ENCODE data around the gene CHCT1. TPM values are rescaled to one million over a fixed set of nuclear protein-coding genes. Genes with fewer than 3 reads are reported as not detected.
"Not testable (repeated sequence)": the region's sequence is repeated elsewhere in the genome, so short reads cannot be mapped to it uniquely, and the experiment has no call there.

The CHCT1 gene
- total RNA-seq, 4 donors from 2014 or later: not detected

DNA sequence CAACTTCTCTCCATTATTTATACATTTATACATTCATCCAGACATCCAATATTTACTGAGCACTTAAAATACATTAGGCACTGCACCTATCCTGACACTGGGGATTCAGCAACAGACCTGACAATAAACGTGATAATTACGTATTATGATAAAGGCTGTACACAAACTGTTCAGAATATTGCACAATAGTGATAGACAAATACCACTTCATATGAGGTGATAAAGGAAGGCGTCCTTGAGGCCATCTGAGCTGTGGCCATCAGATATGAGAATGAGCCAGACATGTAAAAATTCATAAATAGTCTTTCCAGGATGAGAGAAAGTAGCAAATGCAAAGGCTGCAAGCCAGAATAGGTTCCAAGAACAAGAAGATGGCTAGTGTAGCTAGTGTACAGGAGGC, 38.9 kb upstream of the CHCT1 start:
- H3K4me1 ChIP-seq: peaks cover 16 to 66% (median 58%) of the 10 kb centered on the region in 4 donors
- no peak overlapping the region for H3K27ac ChIP-seq (replicated peaks in 1 of 4)
- DNase-seq (ENCODE audit: extremely low spot score): no peak
- intact Hi-C loops (cut with DNase I): no loop called here
- H3K9me3 ChIP-seq: no peaks in the 10 kb centered on the region
- 73% methylated on average over 3 of the region's 3 CpGs for WGBS
- TF ChIP-seq POLR2AphosphoS5 (IDR thresholded peaks at IDR 0.05) (no peak), EP300 (IDR thresholded peaks at IDR 0.05) (no peak), POLR2A (IDR thresholded peaks at IDR 0.05; ENCODE audit: low read depth) (no peak)
- TF ChIP-seq, protein P1, sequence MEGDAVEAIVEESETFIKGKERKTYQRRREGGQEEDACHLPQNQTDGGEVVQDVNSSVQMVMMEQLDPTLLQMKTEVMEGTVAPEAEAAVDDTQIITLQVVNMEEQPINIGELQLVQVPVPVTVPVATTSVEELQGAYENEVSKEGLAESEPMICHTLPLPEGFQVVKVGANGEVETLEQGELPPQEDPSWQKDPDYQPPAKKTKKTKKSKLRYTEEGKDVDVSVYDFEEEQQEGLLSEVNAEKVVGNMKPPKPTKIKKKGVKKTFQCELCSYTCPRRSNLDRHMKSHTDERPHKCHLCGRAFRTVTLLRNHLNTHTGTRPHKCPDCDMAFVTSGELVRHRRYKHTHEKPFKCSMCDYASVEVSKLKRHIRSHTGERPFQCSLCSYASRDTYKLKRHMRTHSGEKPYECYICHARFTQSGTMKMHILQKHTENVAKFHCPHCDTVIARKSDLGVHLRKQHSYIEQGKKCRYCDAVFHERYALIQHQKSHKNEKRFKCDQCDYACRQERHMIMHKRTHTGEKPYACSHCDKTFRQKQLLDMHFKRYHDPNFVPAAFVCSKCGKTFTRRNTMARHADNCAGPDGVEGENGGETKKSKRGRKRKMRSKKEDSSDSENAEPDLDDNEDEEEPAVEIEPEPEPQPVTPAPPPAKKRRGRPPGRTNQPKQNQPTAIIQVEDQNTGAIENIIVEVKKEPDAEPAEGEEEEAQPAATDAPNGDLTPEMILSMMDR (IDR thresholded peaks at IDR 0.05): no peak
- H3K4me3 ChIP-seq: no peak overlapping the region
- H3K36me3 ChIP-seq: no peaks in the 10 kb centered on the region
- H3K27me3 ChIP-seq: no peaks in the 10 kb centered on the region

DNA sequence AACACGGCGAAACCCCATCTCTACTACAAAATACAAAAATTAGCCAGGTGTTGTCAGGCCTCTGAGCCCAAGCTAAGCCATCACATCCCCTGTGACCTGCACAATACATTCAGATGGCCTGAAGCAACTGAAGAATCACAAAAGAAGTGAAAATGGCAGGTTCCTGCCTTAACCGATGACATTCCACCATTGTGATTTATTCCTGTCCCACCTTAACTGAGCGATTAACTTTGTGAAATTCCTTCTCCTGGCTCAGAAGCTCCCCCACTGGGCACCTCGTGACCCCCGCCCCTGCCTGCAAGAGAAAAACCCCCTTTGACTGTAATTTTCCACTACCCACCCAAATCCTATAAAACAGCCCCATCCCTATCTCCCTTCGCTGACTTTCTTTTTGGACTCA, 37.4 kb upstream of the CHCT1 start:
- H3K27me3 ChIP-seq; H3K9me3 ChIP-seq; H3K4me3 ChIP-seq; H3K27ac ChIP-seq (replicated peaks in 1 of 4); H3K36me3 ChIP-seq; intact Hi-C loops (cut with DNase I); DNase-seq (ENCODE audit: extremely low spot score): not testable (repeated sequence)
- peaks cover 28 to 72% (median 70%) of the 10 kb centered on the region in 4 donors for H3K4me1 ChIP-seq
- 97% methylated on average over 7 of the region's 7 CpGs for WGBS

DNA sequence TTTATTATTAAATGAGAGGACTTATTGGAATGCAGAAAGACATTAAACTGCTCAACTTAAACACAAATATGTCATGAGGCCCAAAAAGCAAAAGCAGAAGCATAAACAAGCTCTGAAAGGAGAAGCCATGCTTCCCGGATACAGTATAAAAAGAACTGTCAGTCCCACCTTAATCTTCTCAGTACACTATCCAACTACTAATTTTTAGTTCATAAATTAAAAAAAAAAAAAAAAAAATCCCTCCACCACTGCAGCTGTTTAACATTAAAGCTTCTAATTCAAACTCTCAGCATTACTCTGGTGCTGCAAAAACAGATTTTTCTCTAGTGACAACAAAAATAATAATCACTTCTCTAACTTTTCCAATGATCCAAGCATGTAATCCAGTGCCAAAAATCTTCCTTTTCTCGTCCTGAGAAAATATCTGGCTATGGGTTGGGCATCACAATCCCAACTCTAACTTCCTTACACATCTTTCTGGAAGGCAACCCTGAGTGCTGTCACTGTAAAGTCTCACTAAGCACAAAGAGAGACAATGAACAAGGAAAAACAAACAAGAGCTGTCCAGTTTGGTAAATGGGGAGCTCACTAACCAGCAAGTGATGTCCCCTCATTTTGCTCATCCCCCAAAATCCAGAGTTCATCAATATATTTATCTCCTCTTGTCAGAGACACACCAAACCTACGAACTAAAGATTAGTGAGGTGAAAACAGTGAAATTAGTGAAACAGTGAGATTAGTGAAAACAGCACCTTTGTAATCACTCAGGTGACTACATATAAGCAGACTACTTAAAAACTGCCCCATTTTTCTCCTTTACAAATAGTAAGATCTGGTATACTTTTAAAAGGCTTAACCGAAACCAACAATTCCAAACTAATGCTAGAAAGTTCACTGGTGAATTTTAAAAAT, 35.9 kb upstream of the CHCT1 start:
- Histone ChIP-seq H3K27ac (replicated peaks in 1 of 4) (peak overlapping the region in 1 of 4 donors; percentile 1), H3K4me1 (peaks cover 37 to 86% (median 82%) of the 10 kb centered on the region in 4 donors), H3K4me3 (no peak overlapping the region), H3K27me3 (no peaks in the 10 kb centered on the region), H3K9me3 (no peaks in the 10 kb centered on the region), H3K36me3 (no peaks in the 10 kb centered on the region)
- WGBS: 46% methylated on average over 4 of the region's 4 CpGs
- no peak for TF ChIP-seq POLR2A (IDR thresholded peaks at IDR 0.05; ENCODE audit: low read depth)
- TF ChIP-seq, protein P1 (IDR thresholded peaks at IDR 0.05): no peak
- no peak for TF ChIP-seq EP300 (IDR thresholded peaks at IDR 0.05)
- TF ChIP-seq POLR2AphosphoS5 (IDR thresholded peaks at IDR 0.05): no peak
- intact Hi-C loops (cut with DNase I): no loop called here
- DNase-seq (ENCODE audit: extremely low spot score): no peak

DNA sequence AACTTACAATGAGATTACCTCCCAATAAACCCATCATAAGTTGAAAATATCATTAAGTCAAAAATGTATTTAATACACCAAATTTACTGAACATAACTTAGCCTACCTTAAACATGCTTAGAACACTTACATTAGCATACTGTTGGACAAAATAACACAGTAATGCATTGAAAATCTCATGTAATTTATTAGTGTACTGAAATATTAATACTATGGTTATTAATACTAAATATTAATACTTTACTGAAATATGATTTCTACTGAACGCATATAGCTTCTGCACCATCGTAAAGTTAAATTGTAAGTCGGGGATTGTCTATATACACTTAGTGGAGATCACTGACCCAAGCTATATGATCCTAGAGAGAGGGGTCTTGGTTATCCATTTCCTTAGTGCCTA, 34.6 kb upstream of the CHCT1 start:
- DNase-seq (ENCODE audit: extremely low spot score): no peak
- WGBS: 88% methylated on average over 3 of the region's 3 CpGs
- intact Hi-C loops (cut with DNase I): no loop called here
- H3K27ac ChIP-seq (replicated peaks in 1 of 4): no peak overlapping the region
- H3K36me3 ChIP-seq: no peaks in the 10 kb centered on the region
- TF ChIP-seq, protein P1 (IDR thresholded peaks at IDR 0.05): no peak
- TF ChIP-seq POLR2AphosphoS5 (IDR thresholded peaks at IDR 0.05) (no peak), EP300 (IDR thresholded peaks at IDR 0.05) (no peak), POLR2A (IDR thresholded peaks at IDR 0.05; ENCODE audit: low read depth) (no peak)
- H3K9me3 ChIP-seq: no peaks in the 10 kb centered on the region
- no peak overlapping the region for H3K4me3 ChIP-seq
- no peaks in the 10 kb centered on the region for H3K27me3 ChIP-seq
- peaks cover 37 to 86% (median 80%) of the 10 kb centered on the region in 4 donors for H3K4me1 ChIP-seq

DNA sequence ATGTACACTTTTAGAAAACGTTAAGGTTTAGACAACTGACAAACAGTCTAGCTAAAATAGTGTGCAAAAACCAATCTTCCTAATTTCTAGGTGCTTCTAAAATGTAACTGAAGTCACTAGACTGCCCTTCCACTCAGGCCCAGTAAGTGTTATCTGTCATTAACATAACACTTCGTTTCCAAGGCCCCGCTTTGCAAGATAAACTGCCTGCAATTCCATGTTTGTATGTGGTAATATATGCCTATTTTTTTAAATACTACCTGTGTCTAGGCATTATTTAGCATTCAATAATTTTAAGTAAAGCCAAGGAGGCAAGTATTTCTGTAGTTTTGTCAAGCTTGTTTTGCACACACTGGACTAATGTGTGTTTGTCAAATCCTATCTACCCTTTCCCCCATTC, 33.5 kb upstream of the CHCT1 start:
- no peak for DNase-seq (ENCODE audit: extremely low spot score)
- intact Hi-C loops (cut with DNase I): no loop called here
- Histone ChIP-seq H3K9me3 (no peaks in the 10 kb centered on the region), H3K36me3 (no peaks in the 10 kb centered on the region), H3K4me1 (peaks cover 37 to 82% (median 78%) of the 10 kb centered on the region in 4 donors), H3K4me3 (no peak overlapping the region), H3K27ac (replicated peaks in 1 of 4) (peak overlapping the region in 1 of 4 donors; percentile 99), H3K27me3 (no peaks in the 10 kb centered on the region)
- WGBS: 48% methylated on average over 3 of the region's 3 CpGs
- no peak for TF ChIP-seq EP300 (IDR thresholded peaks at IDR 0.05)
- no peak for TF ChIP-seq POLR2A (IDR thresholded peaks at IDR 0.05; ENCODE audit: low read depth)
- TF ChIP-seq POLR2AphosphoS5 (IDR thresholded peaks at IDR 0.05): no peak
- TF ChIP-seq, protein P1 (IDR thresholded peaks at IDR 0.05): no peak

Data from esophagus muscularis mucosa (tissue), 4 donors.